ENCODE measurements around the gene CISH. TPM values are rescaled to one million over a fixed set of nuclear protein-coding genes. Genes with fewer than 3 reads are reported as not detected.

The CISH gene
- total and polyA plus RNA-seq, 8 donors = 6.2 to 21.5 (median 11.2) TPM

DNA sequence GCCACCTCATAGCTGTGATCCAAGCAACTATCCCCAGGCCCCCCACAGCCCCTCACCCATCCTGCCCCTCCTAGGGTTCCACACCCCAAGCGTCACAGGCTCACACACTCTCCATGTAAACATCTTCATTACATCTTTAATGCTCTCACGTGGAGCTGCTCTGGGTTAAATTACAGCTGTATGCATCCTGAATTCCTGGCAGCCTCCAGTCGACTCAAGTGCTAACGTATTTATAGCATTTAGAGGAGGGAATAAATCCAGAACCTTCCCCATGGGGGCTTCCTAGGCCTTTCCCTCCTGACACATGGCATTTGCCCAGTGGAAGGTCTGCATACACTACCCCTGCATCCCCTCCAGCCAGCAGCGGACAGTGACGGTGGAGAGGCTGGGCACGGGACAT, 53.7 kb downstream of the CISH start:
- Histone ChIP-seq H3K36me3 (no peaks in the 10 kb centered on the region), H3K27me3 (no peaks in the 10 kb centered on the region), H3K4me1 (no peaks in the 10 kb centered on the region), H3K9me3 (no peaks in the 10 kb centered on the region), H3K4me3 (no peak overlapping the region), H3K27ac (no peak overlapping the region)
- intact Hi-C loops (cut with DNase I) = loop anchor here in 1 of 3 donors (10.0 kb wide), 1 partner anchor 213 kb away; the partner anchor contains the start of genes RASSF1 and ZMYND10
- no peak for DNase-seq
- no peak for FAIRE-seq
- TF ChIP-seq CTCF (IDR thresholded peaks at IDR 0.05) = no peak
- 68 to 70% methylated on average over 7 of the region's 7 CpGs for WGBS, 2 donors
- no peak for ATAC-seq

GRCh38 chr3:50557106-50557505, 54.5 kb downstream of the CISH start:
- WGBS, 2 donors = 40 to 51% methylated on average over 8 of the region's 8 CpGs
- DNase-seq = no peak
- Histone ChIP-seq H3K4me3 (no peak overlapping the region), H3K4me1 (no peaks in the 10 kb centered on the region), H3K27ac (no peak overlapping the region), H3K27me3 (no peaks in the 10 kb centered on the region), H3K9me3 (no peaks in the 10 kb centered on the region), H3K36me3 (no peaks in the 10 kb centered on the region)
- FAIRE-seq = no peak
- no peak for TF ChIP-seq CTCF (IDR thresholded peaks at IDR 0.05)
- ATAC-seq = no peak
- intact Hi-C loops (cut with DNase I) = loop anchor here in 1 of 3 donors (10.0 kb wide), 1 partner anchor 212 kb away; the partner anchor contains the start of genes RASSF1 and ZMYND10

Other genes with a start within 250 kb of the CISH start
- 1 to 10 TPM; 1.1 to 4.6 (median 2.2) TPM for gene CACNA2D2, start 108.1 kb downstream of the CISH start, total RNA-seq
- 10 to 100 TPM in 1 of 2 donors, 1 to 10 TPM in 1; 5.7 to 19.5 TPM for gene CACNA2D2, start 108.1 kb downstream of the CISH start, polyA plus RNA-seq
- 1 to 10 TPM; 3.2 to 5.6 (median 4.5) TPM for gene C3orf18, start 44.0 kb downstream of the CISH start, total RNA-seq
- gene C3orf18, start 44.0 kb downstream of the CISH start, polyA plus RNA-seq = 1 to 10 TPM; 5.3 to 8.9 TPM
- gene HEMK1, start 42.3 kb downstream of the CISH start, total RNA-seq = 10 to 100 TPM in 5 of 6 donors, 1 to 10 TPM in 1; 9.6 to 20.2 (median 11.8) TPM
- 10 to 100 TPM; 20.4 to 21.8 TPM for gene HEMK1, start 42.3 kb downstream of the CISH start, polyA plus RNA-seq
- gene MAPKAPK3, start 5.4 kb upstream of the CISH start, total RNA-seq = 10 to 100 TPM; 21.9 to 30.6 (median 24.6) TPM
- 10 to 100 TPM; 15.8 to 17.0 TPM for gene MAPKAPK3, start 5.4 kb upstream of the CISH start, polyA plus RNA-seq
- under 1 TPM; 0.09 to 0.49 (median 0.29) TPM for gene DOCK3, start 63.2 kb upstream of the CISH start, total RNA-seq
- gene DOCK3, start 63.2 kb upstream of the CISH start, polyA plus RNA-seq = 1 to 10 TPM in 1 of 2 donors, under 1 TPM in 1; 0.57 to 1.5 TPM

Data from pancreas (tissue), 10 donors.